GM12892 (cell line): Measurements from ENCODE around the gene FILIP1L.

Experiments
- POLR2A ChIP-seq: IDR thresholded peaks from 2 replicates; pipeline ENCODE4 v1.6.1; 2011; ENCODE audit warnings: low read depth, low read length, control low read depth
- POLR2AphosphoS5 ChIP-seq: IDR thresholded peaks from 2 replicates; pipeline ENCODE4 v1.6.1; 2011; ENCODE audit warnings: low read depth, low read length, control low read depth
- TAF1 ChIP-seq: IDR thresholded peaks from 2 replicates; pipeline ENCODE4 v1.6.1; 2011; ENCODE audit warnings: low read depth, mild to moderate bottlenecking, control low read depth, low read length, borderline replicate concordance

- no peak for TF ChIP-seq POLR2A
- no peak for TF ChIP-seq POLR2AphosphoS5
- no peak for TF ChIP-seq TAF1
These were observed 93.2 kb downstream of the FILIP1L start for GRCh38 chr3:100020876-100021644.
